ENCODE results near the gene FAF2. TPM values are rescaled to one million over a fixed set of nuclear protein-coding genes. Genes with fewer than 3 reads are reported as not detected.
"Not testable (repeated sequence)": the region's sequence is repeated elsewhere in the genome, so short reads cannot be mapped to it uniquely, and the experiment has no call there.

FAF2 gene
- total RNA-seq, 1 donor from 2014 or later: 34.2 TPM

DNA sequence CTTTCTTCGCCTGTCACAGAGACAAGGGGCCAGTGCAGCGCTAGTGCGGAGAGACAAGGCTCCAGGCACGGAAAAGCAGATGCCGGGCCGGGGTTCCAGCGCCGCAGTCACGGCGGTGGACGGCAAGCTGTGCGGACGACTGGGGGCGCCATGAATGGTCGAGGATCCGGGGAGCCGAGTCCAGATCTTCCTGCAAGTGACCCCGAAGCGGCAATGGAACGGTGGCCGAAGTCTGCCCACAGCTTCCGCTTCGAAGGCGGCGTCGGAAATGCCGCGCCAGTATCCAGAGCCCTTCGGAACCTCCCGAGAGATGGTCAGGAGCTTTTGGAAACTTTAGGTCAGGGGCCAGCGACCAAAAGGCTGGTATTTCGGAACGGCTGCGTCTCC is 601 bp upstream of the FAF2 start:
- DNase-seq (ENCODE audit: low spot score): peak; percentile 91

DNA sequence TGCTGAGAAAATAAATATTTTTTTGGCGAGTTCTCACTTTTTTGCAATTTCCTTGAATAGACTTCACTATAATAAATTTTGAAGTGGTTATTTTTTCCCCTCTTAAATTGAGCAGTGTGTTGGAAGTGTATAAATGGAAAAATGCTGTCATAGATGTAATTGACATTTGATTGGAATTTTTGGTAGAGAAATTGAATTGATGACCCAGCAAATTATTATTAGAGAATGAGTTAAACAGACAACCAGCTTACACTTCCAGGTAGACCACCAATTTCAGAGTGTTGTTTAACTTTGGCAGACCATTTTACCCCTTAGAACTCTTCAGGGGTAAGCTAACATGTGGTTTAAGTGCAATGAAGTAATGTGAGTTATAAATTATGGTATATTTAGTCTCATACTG is 1.9 kb downstream of the FAF2 start:
- no peak for DNase-seq (ENCODE audit: low spot score)

DNA sequence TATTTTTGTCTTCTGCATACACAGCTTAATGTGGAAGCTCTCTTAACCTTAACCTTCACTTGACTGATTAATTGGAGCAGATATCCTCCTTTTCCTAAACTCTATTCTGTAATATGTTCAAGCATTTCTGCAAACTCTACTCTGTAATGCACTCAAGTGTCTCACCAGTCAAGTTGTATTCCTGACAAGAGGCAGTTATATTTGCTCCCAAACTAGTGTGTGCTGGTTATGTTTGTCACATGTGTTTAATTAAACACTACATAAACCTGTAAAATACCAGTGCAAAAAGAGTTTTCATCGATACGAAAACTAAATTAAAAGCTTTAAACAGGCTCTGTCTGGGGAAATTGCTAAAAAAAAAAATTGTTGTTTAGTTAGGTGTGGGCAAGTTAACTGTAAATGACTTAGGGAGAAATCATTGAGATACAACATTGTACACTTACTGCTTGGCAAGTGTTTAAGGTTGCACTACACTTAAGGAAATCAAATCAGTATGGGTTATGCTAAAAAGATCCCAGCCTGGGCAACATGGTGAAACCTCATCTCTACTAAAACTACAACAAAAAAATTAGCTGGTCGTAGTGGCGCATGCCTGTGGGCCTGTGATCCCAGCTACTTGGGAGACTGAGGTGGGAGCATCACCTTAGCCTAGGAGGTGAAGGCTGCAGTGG is 6.7 kb downstream of the FAF2 start:
- no peak for DNase-seq (ENCODE audit: low spot score)

DNA sequence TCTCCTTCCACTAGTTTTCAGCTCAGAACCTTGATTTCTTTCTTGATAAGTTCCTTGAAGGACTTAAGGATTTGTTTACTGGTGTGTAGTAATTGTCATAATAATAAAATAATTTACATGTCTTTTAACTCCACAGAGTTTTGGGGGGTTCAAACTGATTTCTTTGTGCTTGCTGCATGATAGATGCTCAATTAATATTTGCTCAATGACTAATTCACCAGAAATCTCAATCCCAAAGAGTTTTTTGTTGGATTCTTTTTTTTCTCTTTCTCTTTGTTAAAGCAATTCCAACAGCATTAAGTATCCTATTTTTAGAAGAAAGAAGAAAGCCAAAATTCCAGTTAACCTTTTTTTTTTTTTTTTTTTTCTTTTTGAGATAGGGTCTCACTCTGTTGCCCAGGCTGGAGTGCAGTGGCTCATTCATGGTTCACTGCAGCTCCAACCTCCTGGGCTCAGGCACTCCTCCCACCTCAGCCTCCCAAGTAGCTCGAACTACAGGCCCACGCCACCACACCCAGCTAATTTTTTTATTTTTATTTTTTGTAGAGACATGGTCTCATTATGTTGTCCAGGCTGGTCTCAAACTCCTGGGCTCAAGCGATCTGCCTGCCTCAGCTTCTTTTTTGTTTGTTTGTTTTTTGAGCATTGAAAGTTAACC is 10.8 kb downstream of the FAF2 start:
- no peak for DNase-seq (ENCODE audit: low spot score)

DNA sequence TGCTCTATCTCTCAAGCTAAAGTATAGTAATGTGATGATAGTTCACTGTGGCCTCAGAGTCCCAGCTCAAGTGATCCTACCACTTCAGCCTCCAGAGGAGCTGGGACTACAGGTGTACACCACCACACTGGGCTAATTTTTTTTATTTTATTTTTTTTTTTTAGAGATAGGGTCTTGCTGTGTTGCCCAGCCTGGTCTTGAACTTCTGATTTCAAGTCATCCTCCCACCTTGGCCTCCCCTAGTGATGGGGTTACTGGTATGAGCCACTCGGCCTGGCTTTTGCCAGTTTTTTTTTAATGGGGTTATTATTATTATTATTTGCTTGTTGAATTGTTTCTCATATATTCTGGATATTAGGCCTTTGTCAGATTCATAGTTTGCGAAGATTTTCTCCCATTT is 13.2 kb downstream of the FAF2 start:
- DNase-seq (ENCODE audit: low spot score): no peak

DNA sequence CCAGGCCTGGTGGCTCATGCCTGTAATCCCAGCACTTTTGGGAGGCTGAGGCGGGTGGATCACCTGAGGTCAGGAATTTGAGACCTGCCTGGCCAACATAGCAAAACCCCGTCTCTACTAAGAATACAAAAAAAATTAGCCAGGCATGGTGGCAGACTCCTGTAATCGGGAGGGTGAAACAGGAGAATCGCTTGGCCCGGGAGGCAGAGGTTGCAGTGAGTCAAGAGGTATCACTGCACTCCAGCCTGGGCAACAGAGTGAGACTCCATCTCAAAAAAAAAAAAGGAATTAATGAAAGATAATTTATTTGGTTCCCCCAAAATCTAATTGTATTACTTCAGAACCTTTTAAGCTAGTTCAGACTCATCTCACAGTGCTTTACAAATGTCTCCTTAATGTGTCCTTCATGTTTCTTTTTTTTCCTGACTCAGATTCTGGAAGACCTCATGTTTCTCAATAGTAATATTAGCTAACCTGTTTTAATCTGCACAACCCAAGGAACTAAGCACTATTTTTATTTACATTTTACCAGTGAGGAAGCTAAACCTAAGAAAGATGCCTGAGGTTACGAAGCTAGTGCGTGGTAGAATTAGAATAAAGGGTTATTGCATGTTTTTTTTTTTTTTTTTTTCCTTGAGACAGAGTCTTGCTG is 15.1 kb downstream of the FAF2 start:
- DNase-seq (ENCODE audit: low spot score): no peak

DNA sequence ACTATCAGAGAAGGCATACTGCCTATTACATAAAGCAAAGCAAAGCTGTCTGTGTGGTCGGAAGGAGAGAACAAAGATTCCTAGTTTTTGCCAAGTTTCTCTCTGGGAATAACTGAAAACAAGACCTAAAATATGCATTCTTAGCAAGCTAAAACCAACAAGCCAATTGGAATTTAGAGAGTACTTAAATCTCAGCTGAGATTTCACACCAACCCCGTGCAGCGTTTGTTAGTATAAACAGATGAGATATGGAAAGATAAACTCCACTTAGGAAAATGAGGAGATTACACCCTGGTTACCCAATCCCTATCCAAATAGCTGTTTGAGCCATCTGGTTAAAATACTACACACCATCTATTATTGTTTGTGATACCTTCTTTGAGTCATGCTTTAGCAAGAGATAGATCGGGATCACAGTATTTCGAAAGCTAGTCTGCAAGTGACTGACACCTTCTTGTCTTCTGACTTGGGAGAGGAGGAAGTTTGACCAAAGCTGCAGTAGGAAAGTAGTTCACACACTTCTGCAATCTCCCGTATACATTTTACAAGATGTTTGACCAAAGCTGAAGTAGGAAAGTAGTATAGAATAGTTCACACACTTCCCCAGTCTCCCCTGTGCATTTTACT is 18.2 kb downstream of the FAF2 start:
- DNase-seq (ENCODE audit: low spot score): no peak

DNA sequence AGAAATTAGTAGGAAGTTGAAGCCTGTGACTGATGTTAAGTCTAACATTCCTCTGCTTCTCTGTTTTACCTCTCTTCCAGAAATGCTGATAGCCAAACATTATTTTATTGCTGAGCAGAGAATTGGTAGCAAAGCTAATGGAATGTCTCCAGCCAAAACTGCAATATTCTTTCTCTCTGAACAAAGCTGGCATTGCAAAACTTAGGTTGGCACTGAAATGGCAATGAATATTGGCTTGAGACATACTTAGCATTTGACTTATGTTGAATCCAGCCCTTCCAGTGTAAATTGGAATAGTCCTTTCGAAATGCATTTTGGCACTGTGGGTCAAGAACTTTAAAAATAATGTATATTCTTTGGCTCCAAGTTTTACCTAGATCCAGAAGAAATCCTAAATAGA is 21.1 kb downstream of the FAF2 start:
- no peak for DNase-seq (ENCODE audit: low spot score)

DNA sequence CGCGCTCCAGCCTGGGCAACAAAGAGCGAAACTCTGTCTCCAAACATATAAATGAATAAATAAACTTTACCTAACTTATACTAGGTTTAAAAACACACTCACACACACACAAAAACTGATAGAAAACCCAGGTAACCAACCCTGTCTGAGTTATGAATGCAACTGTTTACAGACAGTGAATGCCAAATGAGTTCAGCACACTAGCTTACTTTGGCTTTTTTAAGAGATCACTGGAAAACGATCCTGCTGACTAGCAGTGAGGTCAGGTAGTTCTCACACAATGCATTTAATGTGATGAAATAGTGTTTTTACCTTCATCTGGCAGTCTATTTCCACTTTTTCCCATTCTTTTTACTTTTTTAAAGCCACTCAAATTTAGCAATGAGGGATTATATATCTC is 22.4 kb downstream of the FAF2 start:
- DNase-seq (ENCODE audit: low spot score): no peak

DNA sequence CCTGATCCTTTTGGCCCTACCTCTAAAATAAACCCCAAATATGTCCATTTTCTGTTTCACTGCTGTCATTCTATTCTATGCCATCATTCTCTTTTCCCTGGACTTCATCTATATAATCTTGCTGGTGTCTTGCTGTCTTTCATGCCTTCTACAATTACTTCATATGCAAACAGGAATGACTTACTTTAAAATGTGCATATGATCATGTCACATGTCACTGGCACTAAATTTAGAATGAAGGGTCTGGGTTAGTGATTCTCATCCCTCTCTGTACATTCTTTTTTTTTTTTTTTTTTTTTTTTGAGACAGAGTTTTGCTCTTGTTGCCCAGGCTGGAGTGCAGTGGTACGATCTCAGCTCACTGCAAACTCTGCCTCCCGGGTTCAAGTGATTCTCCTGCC is 22.9 kb downstream of the FAF2 start:
- DNase-seq (ENCODE audit: low spot score): no peak

DNA sequence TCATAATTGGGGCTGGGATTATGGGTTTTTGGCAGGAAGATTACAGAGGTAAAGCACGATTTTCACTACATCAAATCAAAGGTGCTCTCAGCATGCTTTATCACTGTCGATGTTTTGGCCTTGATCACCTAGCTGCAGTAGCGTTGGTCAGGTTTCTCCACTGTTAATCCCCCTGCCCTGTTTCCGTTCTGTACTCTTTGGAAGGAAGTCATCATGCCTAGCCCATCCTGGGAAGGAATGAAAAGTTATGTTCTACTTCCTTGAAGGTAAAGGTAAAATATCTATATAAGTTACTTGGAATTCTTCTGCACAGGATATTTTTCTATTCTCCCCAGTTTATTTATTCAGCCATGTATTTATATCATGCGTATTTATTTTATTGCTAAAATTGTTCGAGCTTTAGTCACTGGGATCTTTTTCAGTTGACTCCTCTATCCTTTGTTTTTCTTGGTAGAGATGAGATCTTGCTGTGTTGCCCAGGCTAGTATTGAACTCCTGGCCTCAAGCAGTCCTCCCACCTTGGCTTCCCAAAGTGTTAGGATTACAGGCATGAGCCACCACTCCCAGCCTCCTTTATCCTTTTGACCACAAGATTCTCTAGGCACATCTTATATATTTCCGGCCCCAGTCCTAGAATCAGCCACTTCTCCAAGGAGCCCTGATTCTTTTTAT is 25.3 kb downstream of the FAF2 start:
- DNase-seq (ENCODE audit: low spot score): no peak

DNA sequence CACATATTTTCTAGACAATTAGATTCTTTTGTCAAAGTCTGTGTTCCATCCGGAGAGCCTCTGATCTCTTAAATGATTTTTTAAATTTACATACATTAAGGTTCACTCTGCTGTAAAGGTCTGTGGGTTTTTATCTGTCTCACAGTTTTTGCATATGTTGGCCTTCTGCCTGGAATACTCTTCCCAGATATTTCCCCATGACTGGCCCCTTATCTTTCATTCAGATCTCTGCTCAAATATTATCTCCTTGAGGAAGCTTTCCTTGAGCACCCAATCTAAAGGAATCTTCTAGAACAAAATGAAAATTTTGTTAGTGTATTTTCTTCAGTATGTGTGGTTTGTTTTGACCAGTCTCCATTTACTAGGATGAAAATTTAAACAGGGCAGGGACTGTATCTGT is 26.3 kb downstream of the FAF2 start:
- DNase-seq (ENCODE audit: low spot score): no peak

DNA sequence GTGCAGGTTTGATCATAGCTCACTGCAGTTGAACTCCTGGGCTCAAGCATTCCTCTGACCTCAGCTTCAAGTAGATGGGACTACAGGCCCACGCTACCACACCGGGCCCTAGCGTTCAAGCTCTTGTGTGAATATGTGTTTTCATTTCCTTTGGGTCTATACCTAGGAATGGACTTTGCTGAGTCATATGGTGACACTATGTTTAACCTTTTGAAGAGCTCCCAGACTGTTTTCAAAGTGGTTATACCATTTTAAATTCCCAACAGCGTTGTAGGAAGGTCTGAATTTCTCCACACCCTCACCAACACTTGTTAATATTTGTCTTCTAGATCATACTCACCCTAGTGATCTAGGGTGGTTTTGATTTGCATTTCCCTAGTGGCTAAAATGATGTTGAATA is 33.5 kb downstream of the FAF2 start:
- DNase-seq (ENCODE audit: low spot score): no peak

DNA sequence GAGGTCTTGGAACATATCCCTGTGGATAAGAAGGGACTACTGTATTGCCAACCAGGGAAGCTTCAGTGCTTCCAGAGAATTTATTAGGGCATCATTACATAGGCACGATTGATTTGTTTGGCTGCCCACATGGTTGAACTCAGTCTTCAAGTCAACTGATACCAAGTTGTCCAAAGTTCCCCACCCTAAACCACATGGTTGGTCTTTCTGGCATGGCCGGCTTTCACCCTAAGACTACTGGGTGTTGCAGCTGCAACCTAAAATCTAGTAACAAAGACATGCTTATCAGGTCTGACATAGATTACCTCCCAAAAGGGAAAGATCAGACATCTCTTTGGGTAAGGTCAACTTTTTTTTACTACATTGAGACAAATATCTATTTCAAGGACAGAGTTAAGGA is 37.0 kb downstream of the FAF2 start:
- DNase-seq (ENCODE audit: low spot score): no peak

DNA sequence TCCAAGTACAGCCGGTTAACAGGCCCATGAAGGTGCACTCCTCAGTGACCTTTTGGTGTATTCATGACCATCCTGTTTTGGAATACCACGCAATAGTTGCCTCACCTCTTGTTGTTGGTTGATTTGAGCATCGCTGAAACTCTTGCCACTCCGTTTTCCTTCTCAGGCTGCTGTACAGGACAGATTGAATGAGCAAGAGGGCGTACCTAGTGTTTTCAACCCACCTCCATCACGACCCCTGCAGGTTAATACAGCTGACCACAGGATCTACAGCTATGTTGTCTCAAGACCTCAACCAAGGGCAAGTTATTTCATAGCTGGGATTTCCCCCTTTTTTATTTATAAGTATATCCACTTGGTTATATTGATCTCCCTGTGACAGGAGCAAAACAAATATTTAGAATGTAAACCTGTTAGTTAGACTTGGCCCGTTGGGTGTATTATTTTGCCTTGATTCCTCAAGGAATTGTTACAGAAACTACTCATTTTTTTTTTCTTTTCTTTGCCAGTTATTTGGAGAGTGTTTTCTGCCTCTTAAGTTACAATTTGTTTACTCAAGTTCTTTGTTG is 38.1 kb downstream of the FAF2 start:
- no peak for DNase-seq (ENCODE audit: low spot score)

DNA sequence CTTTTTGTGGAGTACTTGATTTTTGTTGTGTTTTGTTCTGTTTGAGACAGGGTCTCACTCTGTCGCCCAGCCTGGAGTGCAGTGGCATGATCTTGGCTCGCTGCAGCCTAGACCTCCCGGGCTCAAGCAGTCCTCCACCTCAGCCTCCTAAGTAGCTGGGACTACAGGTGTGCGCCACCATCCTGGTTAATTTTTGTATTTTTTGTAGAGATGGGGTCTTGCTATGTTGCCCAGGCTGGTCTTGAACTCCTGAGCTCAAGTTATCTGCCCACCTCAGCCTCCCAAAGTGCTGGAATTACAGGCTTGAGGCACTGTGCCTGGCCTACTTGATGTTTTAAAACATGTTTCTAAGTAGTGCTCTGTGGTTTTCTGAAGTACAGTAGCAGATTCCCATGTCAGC is 39.0 kb downstream of the FAF2 start:
- not testable (repeated sequence) for DNase-seq (ENCODE audit: low spot score)

DNA sequence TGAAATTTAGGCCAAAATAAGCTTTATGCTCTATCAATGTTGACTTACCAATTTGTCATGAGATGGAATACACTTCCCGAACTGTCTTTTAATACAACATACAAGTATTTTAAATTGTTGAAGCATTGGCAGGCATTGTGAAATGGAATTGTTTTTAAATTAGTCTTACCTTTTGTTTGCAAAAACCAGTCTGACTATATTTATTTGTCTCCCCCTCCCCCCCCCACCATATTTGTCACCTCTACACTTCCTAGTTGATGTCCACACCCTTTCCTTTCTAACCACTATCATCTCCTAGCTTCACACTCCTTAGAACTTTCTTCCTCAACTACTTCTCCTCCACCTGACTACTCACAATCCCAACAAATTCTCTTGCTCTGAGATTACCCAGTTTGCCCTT is 40.9 kb downstream of the FAF2 start:
- DNase-seq (ENCODE audit: low spot score): no peak

DNA sequence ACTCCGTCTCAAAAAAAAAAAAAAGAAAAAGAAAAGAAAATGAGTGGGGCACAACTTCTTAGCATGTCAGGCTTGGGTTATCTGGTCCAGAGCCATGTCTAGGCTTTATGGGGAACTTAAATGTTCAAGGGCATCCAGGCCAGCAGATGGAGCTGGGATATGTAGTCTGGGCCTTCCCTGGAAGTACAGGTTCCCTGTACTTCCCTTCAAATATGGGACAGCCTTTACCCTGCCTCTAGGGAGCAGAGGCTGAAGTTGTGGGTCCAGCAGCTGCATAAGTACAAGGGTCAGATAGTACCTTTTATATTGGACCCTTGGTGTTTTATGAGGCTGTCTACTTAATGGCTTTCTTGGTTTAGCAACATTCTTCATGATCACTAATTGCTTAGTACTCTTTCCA is 42.1 kb downstream of the FAF2 start:
- DNase-seq (ENCODE audit: low spot score): no peak

DNA sequence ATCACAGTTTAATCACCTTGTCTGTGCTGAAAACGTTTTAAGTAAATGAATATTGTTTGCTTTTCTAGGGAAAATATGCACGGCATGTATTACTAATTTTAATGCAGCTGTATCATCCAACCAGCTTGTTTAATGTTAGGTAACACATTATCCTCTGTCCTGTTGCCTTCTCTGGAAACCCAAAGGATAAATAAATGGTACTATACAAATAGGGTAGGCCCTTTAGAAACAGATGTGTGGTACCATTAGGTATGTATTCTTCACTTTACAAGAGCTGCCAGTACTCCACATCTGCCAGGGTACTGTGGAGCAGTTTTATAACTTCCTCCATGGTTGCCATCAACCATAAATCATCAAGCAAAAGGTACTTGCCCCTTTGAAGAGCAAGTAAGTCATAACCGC is 42.9 kb downstream of the FAF2 start:
- DNase-seq (ENCODE audit: low spot score): no peak

DNA sequence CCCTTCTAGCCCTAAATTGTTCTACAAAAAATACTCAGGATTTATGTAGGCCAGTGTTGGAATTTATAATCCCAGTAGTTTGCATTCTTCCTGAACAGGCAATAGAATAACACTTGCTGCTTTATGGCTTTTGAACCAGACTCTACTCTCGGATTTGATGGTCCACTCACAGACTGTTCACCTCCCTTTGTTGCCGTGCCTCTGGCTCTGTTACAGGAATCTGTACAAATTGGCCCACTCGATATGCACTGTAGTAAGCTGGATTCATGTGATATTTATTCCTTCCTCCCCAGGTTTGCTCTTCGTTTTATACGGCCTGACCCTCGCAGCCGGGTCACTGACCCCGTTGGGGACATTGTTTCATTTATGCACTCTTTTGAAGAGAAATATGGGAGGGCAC is 43.7 kb downstream of the FAF2 start:
- no peak for DNase-seq (ENCODE audit: low spot score)

DNA sequence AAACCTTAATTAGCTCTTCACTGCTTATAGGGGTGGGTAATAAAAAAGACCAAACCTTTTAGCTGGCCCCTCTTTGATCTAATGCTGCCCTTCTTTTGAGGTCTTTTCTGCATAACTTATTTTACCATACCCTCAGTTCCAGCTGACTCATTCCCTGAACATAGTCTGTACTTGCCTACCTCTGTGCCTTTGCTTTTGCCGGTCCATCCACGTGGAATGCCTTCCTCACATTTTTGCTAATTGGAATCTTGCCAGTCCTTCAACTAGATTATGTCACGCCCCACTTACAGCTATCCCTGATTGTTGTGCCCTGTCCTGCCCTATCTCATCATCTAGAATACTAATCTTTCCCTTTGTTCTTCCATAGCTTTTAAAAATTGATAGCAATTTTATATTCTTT is 44.2 kb downstream of the FAF2 start:
- no peak for DNase-seq (ENCODE audit: low spot score)

DNA sequence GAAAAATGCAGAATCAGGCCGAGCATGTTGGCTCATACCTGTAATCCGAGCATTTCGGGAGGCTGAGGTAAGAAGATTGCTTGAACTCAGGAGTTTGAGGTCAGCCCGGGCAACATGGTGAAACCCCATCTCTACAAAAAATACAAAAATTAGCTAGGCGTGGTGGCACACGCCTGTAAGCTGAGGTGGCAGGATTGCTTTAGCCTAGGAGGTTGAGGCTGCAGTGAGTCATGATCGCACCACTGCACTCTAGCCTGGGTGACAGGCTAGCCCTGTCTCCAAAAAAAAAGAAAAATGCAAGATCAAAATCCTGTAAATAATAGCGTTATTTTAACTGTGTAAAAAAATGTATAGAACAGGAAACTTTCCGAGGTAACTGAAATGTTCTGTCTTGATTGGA is 49.7 kb downstream of the FAF2 start:
- DNase-seq (ENCODE audit: low spot score): no peak
